Endodermal cell (in vitro differentiated cells): ENCODE data around the gene LRRIQ4. TPM values are rescaled to one million over a fixed set of nuclear protein-coding genes. Genes with fewer than 3 reads are reported as not detected.

Experiments
- DNase-seq: peaks from one replicate; pipeline ENCODE4 v3.0.0-alpha.2; 2017
- H3K27ac ChIP-seq: 2 replicates; pipeline ENCODE4 v1.5.1; 2013; ENCODE audit warnings: mild to moderate bottlenecking, low read depth, low read length, moderate library complexity
- H3K27me3 ChIP-seq: 2 replicates; pipeline ENCODE4 v1.6.1; 2013; ENCODE audit warnings: mild to moderate bottlenecking, low read length, moderate library complexity; ENCODE audit not compliant: insufficient read depth, control insufficient read depth, poor library complexity, severe bottlenecking
- H3K36me3 ChIP-seq: 2 replicates; pipeline ENCODE4 v1.7.0; 2013; ENCODE audit warnings: mild to moderate bottlenecking, low read length, moderate library complexity; ENCODE audit not compliant: control insufficient read depth, insufficient read depth
- H3K4me1 ChIP-seq: one replicate; pipeline ENCODE4 v1.7.0; 2013; ENCODE audit warnings: low read length; ENCODE audit not compliant: control insufficient read depth, insufficient read depth
- H3K4me3 ChIP-seq: 2 replicates; pipeline ENCODE4 v1.5.1; 2013; ENCODE audit warnings: mild to moderate bottlenecking, low read length, moderate library complexity
- H3K9ac ChIP-seq: 2 replicates; pipeline ENCODE4 v1.6.1; 2013; ENCODE audit warnings: mild to moderate bottlenecking, low read length, moderate library complexity; ENCODE audit not compliant: poor library complexity, severe bottlenecking; ENCODE audit errors: extremely low read depth
- H3K9me3 ChIP-seq: 2 replicates; pipeline ENCODE4 v1.6.1; 2013; ENCODE audit warnings: mild to moderate bottlenecking, low read length, moderate library complexity; ENCODE audit not compliant: control insufficient read depth
- H3K27ac Mint-ChIP-seq: 2 replicates; pipeline ENCODE4 v1.8.0; 2020; ENCODE audit warnings: mixed read lengths
- H3K27me3 Mint-ChIP-seq: 2 replicates; pipeline ENCODE4 v1.8.0; 2021; ENCODE audit warnings: mild to moderate bottlenecking, mixed read lengths; ENCODE audit not compliant: insufficient read depth
- H3K36me3 Mint-ChIP-seq: 2 replicates; pipeline ENCODE4 v1.8.0; 2020; ENCODE audit warnings: low read depth, mixed read lengths
- H3K4me1 Mint-ChIP-seq: 2 replicates; pipeline ENCODE4 v1.8.0; 2020; ENCODE audit warnings: mixed read lengths
- H3K4me3 Mint-ChIP-seq: 2 replicates; pipeline ENCODE4 v1.8.0; 2020; ENCODE audit warnings: mild to moderate bottlenecking, moderate library complexity, mixed read lengths
- H3K9me3 Mint-ChIP-seq: 2 replicates; pipeline ENCODE4 v1.8.0; 2020; ENCODE audit warnings: mild to moderate bottlenecking, mixed read lengths
- CTCF ChIP-seq: fragments of 200-600 bp; sonication (generic); conservative IDR thresholded peaks from 2 replicates; pipeline ENCODE4 v1.5.0; 2021; ENCODE audit warnings: antibody characterized with exemption, mild to moderate bottlenecking
- WGBS, 2 experiments: methylation state at CpG; one replicate each; pipeline versions ENCODE4 v1.1.5 to v1.1.7; 2013; ENCODE audit warnings: missing lambda C conversion rate in 2 of 2, mixed read lengths in 1 of 2; ENCODE audit not compliant: insufficient coverage in 1 of 2, insufficient read length in 1 of 2; 5-methylcytosine and 5-hydroxymethylcytosine counted together
- total RNA-seq, 2 donors: library from RNA; stranded (reverse); fragmentation: NEBNext Ultra II Directional in 1 of 2; extraction: Animal tissue kit (Norgen Biotek cat#: 25700) in 1 of 2; gene quantifications; 2 replicates in 1 of 2; 3 replicates in 1 of 2; pipeline ENCODE4 v1.2.1, GENCODE V29; 2021

Gene LRRIQ4
- total RNA-seq, 2 donors from 2014 or later: not detected

- H3K36me3 Mint-ChIP-seq: peaks cover 53% of the 10 kb centered on the region
- no peak overlapping the region for H3K4me3 Mint-ChIP-seq
- H3K27me3 Mint-ChIP-seq: no peaks in the 10 kb centered on the region
- H3K4me1 Mint-ChIP-seq: no peaks in the 10 kb centered on the region
- Histone ChIP-seq H3K9ac (no peak overlapping the region), H3K27ac (no peak overlapping the region), H3K4me3 (no peak overlapping the region), H3K36me3 (peaks cover 93% of the 10 kb centered on the region), H3K27me3 (no peaks in the 10 kb centered on the region), H3K9me3 (no peaks in the 10 kb centered on the region), H3K4me1 (no peaks in the 10 kb centered on the region)
- no peaks in the 10 kb centered on the region for H3K9me3 Mint-ChIP-seq
- no peak for DNase-seq
- TF ChIP-seq CTCF: no peak
- WGBS, 2 experiments: 93 to 97% methylated on average over 2 of the region's 2 CpGs
- no peak overlapping the region for H3K27ac Mint-ChIP-seq
Measured at GRCh38 chr3:169780742-169781141, 31.9 kb upstream of the LRRIQ4 start.

- H3K27ac ChIP-seq: no peak overlapping the region
- H3K27me3 Mint-ChIP-seq: no peaks in the 10 kb centered on the region
- no peak overlapping the region for H3K27ac Mint-ChIP-seq
- WGBS, 2 experiments: 93 to 96% methylated on average over 4 of the region's 4 CpGs
- no peak overlapping the region for H3K4me3 Mint-ChIP-seq
- H3K9ac ChIP-seq: no peak overlapping the region
- no peaks in the 10 kb centered on the region for H3K4me1 Mint-ChIP-seq
- H3K4me1 ChIP-seq: no peaks in the 10 kb centered on the region
- H3K9me3 Mint-ChIP-seq: no peaks in the 10 kb centered on the region
- DNase-seq: no peak
- peaks cover 55% of the 10 kb centered on the region for H3K36me3 Mint-ChIP-seq
- no peaks in the 10 kb centered on the region for H3K27me3 ChIP-seq
- no peaks in the 10 kb centered on the region for H3K9me3 ChIP-seq
- no peak overlapping the region for H3K4me3 ChIP-seq
- peaks cover 93% of the 10 kb centered on the region for H3K36me3 ChIP-seq
- no peak for TF ChIP-seq CTCF
Measured at GRCh38 chr3:169781209-169781855, 31.3 kb upstream of the LRRIQ4 start.

- H3K9ac ChIP-seq: no peak overlapping the region
Measured at GRCh38 chr3:169787120-169787519, 25.6 kb upstream of the LRRIQ4 start.

More at GRCh38 chr3:169787120-169787519, 25.6 kb upstream of the LRRIQ4 start:
- no peaks in the 10 kb centered on the region for H3K4me1 Mint-ChIP-seq
- peaks cover 33% of the 10 kb centered on the region for H3K36me3 Mint-ChIP-seq
- no peaks in the 10 kb centered on the region for H3K27me3 Mint-ChIP-seq
- no peak for DNase-seq
- no peak for TF ChIP-seq CTCF
- peaks cover 80% of the 10 kb centered on the region for H3K36me3 ChIP-seq
- H3K9me3 ChIP-seq: no peaks in the 10 kb centered on the region
- no peaks in the 10 kb centered on the region for H3K27me3 ChIP-seq
- H3K4me3 ChIP-seq: no peak overlapping the region
- no peaks in the 10 kb centered on the region for H3K4me1 ChIP-seq
- no peaks in the 10 kb centered on the region for H3K9me3 Mint-ChIP-seq
- no peak overlapping the region for H3K27ac ChIP-seq
- H3K27ac Mint-ChIP-seq: no peak overlapping the region
- WGBS, 2 experiments: 90 to 100% methylated on average over 1 of the region's 4 CpGs
- no peak overlapping the region for H3K4me3 Mint-ChIP-seq
